H1 (cell line): ENCODE data around the gene CCS. TPM values are rescaled to one million over a fixed set of nuclear protein-coding genes. Genes with fewer than 3 reads are reported as not detected.

Source experiments
- BACH1 ChIP-seq: IDR thresholded peaks from 2 replicates; pipeline ENCODE4 v1.6.1; 2012; ENCODE audit warnings: low read length, improper control_type of control experiment
- BCL11A ChIP-seq, 2 experiments: IDR thresholded peaks; one replicate each; pipeline ENCODE4 v1.6.1; 2011; ENCODE audit warnings: low read depth in 2 of 2, low read length in 2 of 2, mild to moderate bottlenecking in 2 of 2
- CBX8 ChIP-seq: fragments of 300-800, 300-1000 bp; sonication (generic); IDR thresholded peaks from 2 replicates; pipeline ENCODE4 v1.7.1; 2016; ENCODE audit warnings: low read depth, low read length, borderline replicate concordance
- CREB1 ChIP-seq: IDR thresholded peaks from 2 replicates; pipeline ENCODE4 v1.6.1; 2012; ENCODE audit warnings: inconsistent platforms
- CTCF ChIP-seq, 3 experiments: IDR thresholded peaks; 1 replicate in 2 of 3; 2 replicates in 1 of 3; pipeline versions ENCODE4 v1.5.1 to v1.6.1; 2011; ENCODE audit warnings: low read length in 3 of 3, mild to moderate bottlenecking in 3 of 3, inconsistent platforms in 2 of 3, low read depth in 1 of 3, moderate library complexity in 1 of 3; ENCODE audit not compliant: insufficient read depth in 1 of 3; ENCODE audit errors: control extremely low read depth in 1 of 3
- HDAC2 ChIP-seq, 2 experiments: fragments of 300-600 bp in 1 of 2; sonication (generic) in 1 of 2; IDR thresholded peaks; 2 replicates each; pipeline ENCODE4 v1.6.1; 2011 to 2012; ENCODE audit warnings: low read depth in 2 of 2, low read length in 2 of 2, mild to moderate bottlenecking in 2 of 2, moderate library complexity in 2 of 2, borderline replicate concordance in 1 of 2, inconsistent platforms in 1 of 2
- HDAC6 ChIP-seq: IDR thresholded peaks from one replicate; pipeline ENCODE4 v1.7.1; 2012; ENCODE audit warnings: low read depth, mild to moderate bottlenecking, inconsistent platforms, low read length, moderate library complexity
- JUN ChIP-seq: IDR thresholded peaks from 2 replicates; pipeline ENCODE4 v1.6.1; 2011; ENCODE audit warnings: low read depth, mild to moderate bottlenecking, improper control_type of control experiment, low read length
- KDM5A ChIP-seq: fragments of 200-600 bp; IDR thresholded peaks from 2 replicates; pipeline ENCODE4 v1.7.1; 2012; ENCODE audit warnings: mild to moderate bottlenecking, low read length, inconsistent platforms, mixed read lengths
- MAFK ChIP-seq: IDR thresholded peaks from 2 replicates; pipeline ENCODE4 v1.6.1; 2012; ENCODE audit warnings: low read depth, mild to moderate bottlenecking, improper control_type of control experiment, low read length
- POLR2A ChIP-seq, 2 experiments: IDR thresholded peaks; 1 replicate in 1 of 2; 2 replicates in 1 of 2; pipeline ENCODE4 v1.6.1; 2011; ENCODE audit warnings: low read depth in 2 of 2, low read length in 2 of 2, mild to moderate bottlenecking in 2 of 2; ENCODE audit errors: control extremely low read depth in 1 of 2
- RAD21 ChIP-seq, 2 experiments: IDR thresholded peaks in 1 of 2; conservative IDR thresholded peaks in 1 of 2; 2 replicates each; pipeline ENCODE4 v1.6.1; 2011; ENCODE audit warnings: low read depth in 2 of 2, low read length in 2 of 2, improper control_type of control experiment in 1 of 2, inconsistent platforms in 1 of 2, mild to moderate bottlenecking in 1 of 2, moderate library complexity in 1 of 2
- RBBP5 ChIP-seq: IDR thresholded peaks from 2 replicates; pipeline ENCODE4 v1.7.1; 2012; ENCODE audit warnings: low read depth, mild to moderate bottlenecking, inconsistent platforms, low read length, moderate library complexity, borderline replicate concordance
- SIN3A ChIP-seq, 2 experiments: IDR thresholded peaks in 1 of 2; conservative IDR thresholded peaks in 1 of 2; 2 replicates each; pipeline ENCODE4 v1.6.1; 2011 to 2012; ENCODE audit warnings: low read length in 2 of 2, improper control_type of control experiment in 1 of 2, low read depth in 1 of 2, mild to moderate bottlenecking in 1 of 2
- SIX5 ChIP-seq: IDR thresholded peaks from 2 replicates; pipeline ENCODE4 v1.6.1; 2011; ENCODE audit warnings: mild to moderate bottlenecking, low read depth, low read length
- SRF ChIP-seq: IDR thresholded peaks from 2 replicates; pipeline ENCODE4 v1.6.1; 2011; ENCODE audit warnings: mild to moderate bottlenecking, low read depth, low read length, moderate library complexity
- SUZ12 ChIP-seq: fragments of 200-600 bp; sonication (generic); IDR thresholded peaks from 2 replicates; pipeline ENCODE4 v1.6.1; 2012; ENCODE audit warnings: mild to moderate bottlenecking, inconsistent platforms, low read length, moderate library complexity, mixed read lengths
- TBP ChIP-seq: IDR thresholded peaks from 2 replicates; pipeline ENCODE4 v1.6.1; 2011; ENCODE audit warnings: low read depth, low read length, improper control_type of control experiment
- TEAD4 ChIP-seq: IDR thresholded peaks from 2 replicates; pipeline ENCODE4 v1.6.1; 2012; ENCODE audit warnings: low read depth, low read length, inconsistent platforms, mixed read lengths
- ZNF274 ChIP-seq: IDR thresholded peaks from 2 replicates; pipeline ENCODE4 v1.7.0; 2012; ENCODE audit warnings: low read length, borderline replicate concordance; ENCODE audit errors: extremely low read depth
- polyA plus RNA-seq, 7 experiments: library from polyadenylated mRNA; depleted of rRNA in 3 of 7; stranded (reverse) in 5 of 7; unstranded in 2 of 7; fragments of >200 nt in 5 of 7; fragments of 200-250 nt in 2 of 7; gene quantifications; 1 replicate in 5 of 7; 2 replicates in 1 of 7; 4 replicates in 1 of 7; pipeline versions ENCODE4 v1.2.1 to v1.2.3, GENCODE V29; 2011 to 2013; ENCODE audit warnings: missing spikeins in 2 of 7, mixed read lengths in 2 of 7
- total RNA-seq: library from RNA; stranded (reverse); fragmentation: NEBNext Ultra II Directional; extraction: Animal tissue kit (Norgen Biotek cat#: 25700); gene quantifications from 2 replicates; pipeline ENCODE4 v1.2.1, GENCODE V29; 2021

CCS gene
- total and polyA plus RNA-seq, 2 of the 8 experiments (the other 6 are each of a cell fraction or from before 2014, with no cell fraction given) = 37.1 to 37.7 TPM

GRCh38 chr11:66546368-66546965, 46.5 kb upstream of the CCS start, which contains the start of gene ACTN3 (continued):
- TF ChIP-seq SRF = peak; percentile 45; the same call in 1 of the 2 replicates
- no peak for TF ChIP-seq SUZ12
- no peak for TF ChIP-seq CREB1
- no peak for TF ChIP-seq SIX5
- peak; percentile 68; the same call in 1 of the 2 replicates for TF ChIP-seq RBBP5
- TF ChIP-seq SIN3A (conservative IDR thresholded peaks at IDR 0.05 in 1 of 2, IDR thresholded peaks at IDR 0.05 in 1 of 2; ENCODE audit: low read depth in 1 of 2, low read length in 2 of 2) = no peak
- 0 out of 2 replicates have a peak, but pooled peaks have one; percentile 8 for TF ChIP-seq TEAD4
- no peak for TF ChIP-seq HDAC6
- TF ChIP-seq ZNF274 = no peak
- TF ChIP-seq BACH1 = no peak
- TF ChIP-seq RAD21 (IDR thresholded peaks at IDR 0.05 in 1 of 2, conservative IDR thresholded peaks at IDR 0.05 in 1 of 2; ENCODE audit: low read depth in 2 of 2, low read length in 2 of 2) = no peak
- TF ChIP-seq CBX8 = no peak
- TF ChIP-seq KDM5A = no peak
- TF ChIP-seq MAFK = no peak
- TF ChIP-seq BCL11A (IDR thresholded peaks at IDR 0.05; ENCODE audit: low read depth in 2 of 2, low read length in 2 of 2) = no peak
- no peak for TF ChIP-seq POLR2A (IDR thresholded peaks at IDR 0.05; ENCODE audit: control extremely low read depth in 1 of 2, low read depth in 2 of 2, low read length in 2 of 2)
- TF ChIP-seq CTCF (IDR thresholded peaks at IDR 0.05; ENCODE audit: control extremely low read depth in 1 of 3, insufficient read depth in 1 of 3, low read depth in 1 of 3, low read length in 3 of 3) = no peak
- TF ChIP-seq JUN = no peak
- peak in 1 of 2 experiments; percentile 100; a peak in 2 of 4 replicates for TF ChIP-seq HDAC2 (IDR thresholded peaks at IDR 0.05; ENCODE audit: borderline replicate concordance in 1 of 2, low read depth in 2 of 2, low read length in 2 of 2)
- TF ChIP-seq TBP = peak; percentile 37; the same call in 1 of the 2 replicates
- TF ChIP-seq, all 59 proteins: peak for 10
